Measurements from ENCODE around the gene TMEM145.
"Not testable (repeated sequence)": the region's sequence is repeated elsewhere in the genome, so short reads cannot be mapped to it uniquely, and the experiment has no call there.

The TMEM145 gene

GRCh38 chr19:42334697-42335373 is 21.7 kb downstream of the TMEM145 start:
- ATAC-seq (no peak), DNase-seq (no peak)

GRCh38 chr19:42335374-42335936 is 22.3 kb downstream of the TMEM145 start:
- DNase-seq = no peak
- no peak for ATAC-seq

- ATAC-seq = no peak
- no peak for DNase-seq
These were observed 22.9 kb downstream of the TMEM145 start for GRCh38 chr19:42335971-42336370.

- not testable (repeated sequence) for DNase-seq, ATAC-seq
These were observed 26.2 kb downstream of the TMEM145 start for GRCh38 chr19:42339126-42339860.

GRCh38 chr19:42339922-42340321 is 26.8 kb downstream of the TMEM145 start:
- DNase-seq, ATAC-seq: not testable (repeated sequence)

DNA sequence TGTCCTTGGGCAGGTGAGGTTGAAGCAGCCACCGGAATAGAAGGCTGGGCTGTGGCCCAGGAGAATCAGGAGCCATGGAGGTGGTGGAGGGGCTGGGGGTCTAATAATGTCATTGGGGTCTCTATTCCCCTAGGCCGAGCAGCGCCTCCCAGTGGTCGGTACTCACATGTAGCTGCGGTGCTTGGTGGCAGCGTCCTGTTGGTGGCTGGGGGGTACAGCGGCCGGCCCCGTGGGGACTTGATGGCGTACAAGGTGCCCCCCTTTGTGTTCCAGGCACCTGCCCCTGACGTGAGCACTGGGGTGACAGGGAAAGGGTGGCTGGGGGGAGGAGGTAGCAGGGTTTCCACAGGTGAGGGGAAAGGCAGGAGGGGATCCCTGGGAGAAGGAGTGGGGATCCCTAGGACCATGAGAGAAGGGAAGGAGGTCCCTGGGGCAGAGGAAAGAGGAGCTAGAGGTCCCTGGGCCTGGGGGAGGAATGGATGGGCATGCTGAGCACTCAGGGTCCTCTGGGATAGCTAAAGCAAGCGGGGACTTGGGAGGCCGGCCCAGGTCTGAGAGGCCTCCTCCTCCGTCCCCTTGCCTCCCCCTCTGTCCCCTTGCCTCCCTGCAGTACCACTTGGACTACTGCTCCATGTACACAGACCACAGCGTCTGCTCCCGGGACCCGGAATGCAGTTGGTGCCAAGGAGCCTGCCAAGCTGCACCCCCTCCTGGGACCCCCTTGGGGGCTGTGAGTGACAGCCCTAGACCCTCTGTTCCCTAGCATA is 30.4 kb downstream of the TMEM145 start:
- ATAC-seq = no peak
- no peak for DNase-seq

GRCh38 chr19:42344336-42344893 is 31.3 kb downstream of the TMEM145 start:
- DNase-seq (no peak), ATAC-seq (no peak)

DNA sequence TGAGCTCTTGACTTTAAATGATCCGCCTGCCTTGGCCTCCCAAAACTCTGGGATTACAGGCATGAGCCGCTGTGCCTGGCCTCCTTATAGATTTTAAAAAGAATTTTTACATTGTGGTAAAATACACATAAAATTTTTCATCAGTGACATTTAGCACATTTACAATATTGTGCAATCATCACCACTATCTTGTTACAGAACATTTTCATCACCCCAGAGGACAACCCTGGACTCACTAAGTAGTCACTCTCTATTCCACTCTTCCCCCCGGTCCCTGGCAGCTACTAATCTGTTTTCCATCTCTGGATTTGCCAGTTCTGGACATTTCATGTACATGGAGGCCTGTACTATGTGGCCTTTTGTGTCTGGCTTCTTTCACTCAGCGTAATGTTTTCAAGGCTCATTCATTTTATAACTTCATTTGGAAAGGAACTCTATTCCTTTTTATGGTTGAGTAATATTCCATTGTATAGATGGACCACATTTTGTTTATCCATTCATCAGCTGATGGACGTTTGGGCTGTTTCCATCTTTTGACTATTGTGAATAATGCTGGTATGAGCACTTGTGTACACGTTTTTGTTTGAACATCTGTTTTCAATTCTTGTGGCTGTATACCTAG is 32.2 kb downstream of the TMEM145 start:
- no peak for DNase-seq

DNA sequence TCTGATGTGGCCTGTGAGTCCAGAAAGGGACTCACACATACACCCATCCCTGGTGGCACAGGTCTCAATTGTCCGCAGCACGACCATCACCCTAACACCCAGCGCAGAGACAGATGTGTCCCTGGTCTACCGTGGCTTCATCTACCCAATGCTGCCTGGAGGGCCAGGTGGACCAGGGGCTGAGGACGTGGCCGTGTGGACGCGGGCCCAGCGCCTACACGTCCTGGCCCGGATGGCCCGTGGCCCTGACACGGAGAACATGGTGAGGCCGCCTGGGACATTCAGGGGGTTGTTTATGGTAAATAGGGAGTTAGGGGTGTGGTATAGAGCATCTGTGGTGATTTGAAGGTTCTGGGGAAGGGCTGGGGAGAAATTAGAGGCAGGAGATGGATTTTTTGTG is 35.1 kb downstream of the TMEM145 start:
- DNase-seq = no peak
- ATAC-seq = no peak

More for the DNA sequence above, 32.2 kb downstream of the TMEM145 start:
- ATAC-seq = no peak

GRCh38 chr19:42349378-42350107 is 36.4 kb downstream of the TMEM145 start:
- ATAC-seq (no peak), DNase-seq (no peak)

- DNase-seq (no peak), ATAC-seq (no peak)
These were observed 37.3 kb downstream of the TMEM145 start for GRCh38 chr19:42350417-42350816.

DNA sequence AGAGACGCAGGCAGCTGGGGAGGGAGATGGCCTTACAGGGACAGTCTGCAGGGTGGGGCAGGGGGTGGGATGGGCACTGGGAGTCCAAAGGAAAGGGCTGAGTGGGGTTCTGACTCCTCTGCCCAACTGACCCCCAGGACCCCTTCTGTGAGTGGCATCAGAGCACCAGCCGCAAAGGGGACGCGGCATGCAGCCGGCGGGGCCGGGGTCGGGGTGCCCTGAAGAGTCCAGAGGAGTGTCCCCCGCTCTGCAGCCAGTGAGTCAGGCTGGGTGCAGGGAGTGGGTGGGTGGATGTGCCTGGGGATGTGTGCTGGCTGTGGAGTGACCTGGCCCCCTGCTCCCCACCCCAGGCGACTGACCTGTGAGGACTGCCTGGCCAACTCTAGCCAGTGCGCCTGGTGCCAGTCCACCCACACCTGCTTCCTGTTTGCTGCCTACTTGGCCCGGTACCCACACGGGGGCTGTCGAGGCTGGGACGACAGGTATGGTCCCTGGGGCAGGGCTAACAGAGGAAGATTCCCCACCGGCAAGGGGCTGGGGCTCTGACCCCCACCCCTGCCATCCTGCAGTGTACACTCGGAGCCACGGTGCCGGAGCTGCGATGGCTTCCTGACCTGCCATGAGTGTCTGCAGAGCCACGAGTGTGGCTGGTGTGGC is 38.1 kb downstream of the TMEM145 start:
- DNase-seq (no peak), ATAC-seq (no peak)

DNA sequence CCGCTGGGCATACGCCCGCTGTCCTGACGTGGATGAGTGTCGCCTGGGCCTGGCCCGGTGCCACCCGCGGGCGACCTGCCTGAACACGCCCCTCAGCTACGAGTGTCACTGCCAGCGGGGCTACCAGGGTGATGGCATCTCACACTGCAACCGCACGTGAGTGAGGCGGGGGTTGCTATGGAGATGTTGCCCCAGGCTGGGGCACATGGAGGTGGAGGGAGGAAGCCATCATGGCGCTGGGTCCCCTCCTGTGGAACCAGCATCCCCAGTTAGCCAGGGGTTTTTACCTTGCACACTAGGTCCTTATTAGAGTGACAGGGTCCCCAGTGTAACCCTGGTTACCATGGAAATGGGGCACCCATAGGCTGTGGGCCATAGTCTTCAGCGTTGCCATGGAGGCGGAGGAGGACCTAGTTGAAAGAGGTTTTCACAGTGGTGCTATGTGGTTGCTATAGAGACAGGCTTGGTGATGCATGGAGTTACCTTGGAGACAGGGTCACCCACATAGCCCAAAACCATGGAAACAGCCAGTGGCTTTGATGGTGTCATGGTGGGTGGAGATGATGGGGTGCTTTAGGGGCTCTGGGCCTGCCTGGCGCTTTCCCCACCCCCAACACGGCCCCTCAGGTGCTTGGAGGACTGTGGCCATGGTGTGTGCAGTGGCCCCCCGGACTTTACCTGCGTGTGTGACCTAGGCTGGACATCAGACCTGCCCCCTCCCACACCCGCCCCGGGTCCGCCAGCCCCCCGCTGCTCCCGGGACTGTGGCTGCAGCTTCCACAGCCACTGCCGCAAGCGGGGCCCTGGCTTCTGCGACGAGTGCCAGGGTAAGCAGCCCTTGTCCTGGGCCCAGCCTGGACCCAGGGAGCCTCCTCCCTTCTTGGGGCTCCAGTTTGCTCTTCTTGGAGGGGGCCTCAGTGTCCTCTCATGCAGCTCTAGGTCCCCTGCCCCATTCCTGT is 39.5 kb downstream of the TMEM145 start:
- DNase-seq = peak; percentile 21

DNA sequence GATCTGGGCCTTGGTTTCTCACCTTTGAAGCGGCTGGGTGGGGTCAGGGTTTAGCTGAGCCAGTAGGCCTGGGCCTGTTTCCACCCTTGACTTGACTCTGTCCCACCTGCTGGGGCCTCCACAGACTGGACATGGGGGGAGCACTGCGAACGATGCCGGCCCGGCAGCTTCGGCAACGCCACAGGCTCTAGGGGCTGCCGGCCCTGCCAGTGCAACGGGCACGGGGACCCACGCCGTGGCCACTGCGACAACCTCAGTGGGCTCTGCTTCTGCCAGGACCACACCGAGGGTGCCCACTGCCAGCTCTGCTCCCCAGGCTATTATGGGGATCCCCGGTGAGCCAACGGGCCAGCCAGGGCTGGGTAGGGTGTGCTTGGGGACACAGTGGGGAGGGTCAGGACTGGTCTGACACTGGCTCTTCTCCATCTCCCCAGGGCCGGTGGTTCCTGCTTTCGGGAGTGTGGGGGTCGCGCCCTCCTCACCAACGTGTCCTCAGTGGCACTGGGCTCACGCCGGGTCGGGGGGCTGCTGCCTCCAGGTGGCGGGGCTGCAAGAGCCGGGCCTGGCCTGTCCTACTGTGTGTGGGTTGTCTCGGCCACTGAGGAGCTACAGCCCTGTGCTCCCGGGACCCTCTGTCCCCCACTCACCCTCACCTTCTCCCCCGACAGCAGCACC is 40.4 kb downstream of the TMEM145 start:
- DNase-seq (no peak), ATAC-seq (no peak)

More for the DNA sequence above, 39.5 kb downstream of the TMEM145 start:
- peak; percentile 82 for ATAC-seq

GRCh38 chr19:42355896-42356295 is 42.8 kb downstream of the TMEM145 start:
- ATAC-seq = no peak

GRCh38 chr19:42356686-42357085 is 43.6 kb downstream of the TMEM145 start:
- DNase-seq (no peak), ATAC-seq (no peak)

More at GRCh38 chr19:42355896-42356295, 42.8 kb downstream of the TMEM145 start:
- DNase-seq = no peak

GRCh38 chr19:42357290-42357689 is 44.2 kb downstream of the TMEM145 start:
- DNase-seq = no peak
- ATAC-seq = no peak

GRCh38 chr19:42360787-42361544 is 47.9 kb downstream of the TMEM145 start:
- no peak for ATAC-seq

More at GRCh38 chr19:42360787-42361544, 47.9 kb downstream of the TMEM145 start:
- DNase-seq = no peak
